GM18951 (cell line): ENCODE results near the gene LIAS.
"Not testable (repeated sequence)": the region's sequence is repeated elsewhere in the genome, so short reads cannot be mapped to it uniquely, and the experiment has no call there.

ENCODE experiments used
- POLR2A ChIP-seq: IDR thresholded peaks from 4 replicates; pipeline ENCODE4 v1.6.1; 2011; ENCODE audit warnings: mild to moderate bottlenecking; ENCODE audit not compliant: insufficient read length, insufficient read depth; ENCODE audit errors: extremely low read depth
- in situ Hi-C: fragments of 300-500 bp; cut with MboI; formaldehyde crosslinking; loops from one replicate; pipeline ENCODE4 v1.12.0; 2022; ENCODE audit warnings: low sequenced_read_pairs, mixed read lengths, inconsistent platforms; ENCODE audit not compliant: unreplicated experiment

The LIAS gene

GRCh38 chr4:39441593-39441992 lies 17.3 kb upstream of the LIAS start:
- in situ Hi-C loops, result loop anchor here (25.0 kb wide), 2 partner anchors 529 to 679 kb away; no protein-coding TSS in a partner anchor
- TF ChIP-seq POLR2A, result no peak

- in situ Hi-C loops, result loop anchor here (25.0 kb wide), 2 partner anchors 531 to 681 kb away; no protein-coding TSS in a partner anchor
- TF ChIP-seq POLR2A, result no peak
These were observed 15.9 kb upstream of the LIAS start for GRCh38 chr4:39442998-39443397.

GRCh38 chr4:39446483-39446841 lies 12.4 kb upstream of the LIAS start:
- TF ChIP-seq POLR2A, result no peak
- in situ Hi-C loops, result loop anchor here (25.0 kb wide), 2 partner anchors 534 to 684 kb away; no protein-coding TSS in a partner anchor

- TF ChIP-seq POLR2A, result no peak
- in situ Hi-C loops, result loop anchor here (25.0 kb wide), 2 partner anchors 535 to 685 kb away; no protein-coding TSS in a partner anchor
These were observed 11.8 kb upstream of the LIAS start for GRCh38 chr4:39446842-39447573.

GRCh38 chr4:39450618-39451017 lies 8.2 kb upstream of the LIAS start:
- TF ChIP-seq POLR2A, result no peak
- in situ Hi-C loops, result no loop called here

GRCh38 chr4:39451423-39452023 lies 7.3 kb upstream of the LIAS start:
- peak; percentile 34 for TF ChIP-seq POLR2A
- in situ Hi-C loops, result no loop called here

- TF ChIP-seq POLR2A, result peak; percentile 4
- in situ Hi-C loops, result no loop called here
These were observed 6.5 kb upstream of the LIAS start for GRCh38 chr4:39452153-39452859.

- in situ Hi-C loops, result no loop called here
- TF ChIP-seq POLR2A, result no peak
These were observed 5.8 kb upstream of the LIAS start for GRCh38 chr4:39452860-39453587.

GRCh38 chr4:39453738-39454137 lies 5.1 kb upstream of the LIAS start:
- TF ChIP-seq POLR2A, result no peak
- in situ Hi-C loops, result no loop called here

- in situ Hi-C loops, result no loop called here
- TF ChIP-seq POLR2A, result no peak
These were observed 3.4 kb upstream of the LIAS start for GRCh38 chr4:39455486-39455885.

GRCh38 chr4:39456946-39457763 lies 1.7 kb upstream of the LIAS start:
- in situ Hi-C loops, result no loop called here
- TF ChIP-seq POLR2A, result peak; percentile 20

GRCh38 chr4:39458161-39458504 lies 723 bp upstream of the LIAS start:
- in situ Hi-C loops, result not testable (repeated sequence)
